Measurements from ENCODE around the gene RBFOX2. TPM values are rescaled to one million over a fixed set of nuclear protein-coding genes. Genes with fewer than 3 reads are reported as not detected.

RBFOX2 gene
- polyA plus RNA-seq, 1 of the 3 experiments (the other 2 are of a cell fraction) = 115 TPM

- no peaks in the 10 kb centered on the region; a peak in 1 of 4 replicates for H3K4me1 ChIP-seq (ENCODE audit: control insufficient read depth in 1 of 2, insufficient read depth in 2 of 2, low read depth in 1 of 2, low read length in 1 of 2)
- no peaks in the 10 kb centered on the region for H3F3A ChIP-seq (replicated peaks; ENCODE audit: insufficient read depth)
- POLR2A ChIA-PET = no interaction called here
- H3K4me3 ChIP-seq (ENCODE audit: low read depth in 2 of 2, low read length in 1 of 2) = no peak overlapping the region
- H3K27ac ChIP-seq (ENCODE audit: low read depth in 2 of 2, low read length in 1 of 2) = no peak overlapping the region
- no peak for DNase-seq
- no peak overlapping the region for H2AFZ ChIP-seq (ENCODE audit: low read depth)
- H3K9ac ChIP-seq = no peak overlapping the region
- H3K4me2 ChIP-seq = no peak overlapping the region
- WGBS (ENCODE audit: low lambda C conversion rate) = 90% methylated on average over 7 of the region's 12 CpGs
- no peaks in the 10 kb centered on the region for H3K36me3 ChIP-seq (replicated peaks in 1 of 2; ENCODE audit: control insufficient read depth in 1 of 2, insufficient read depth in 2 of 2, low read length in 1 of 2)
- no peaks in the 10 kb centered on the region for H3K9me2 ChIP-seq
- no peaks in the 10 kb centered on the region for H4K20me1 ChIP-seq (ENCODE audit: insufficient read depth)
- no peaks in the 10 kb centered on the region for H3K79me2 ChIP-seq (ENCODE audit: insufficient read depth)
- no peak for TF ChIP-seq FOXJ3 (CRISPR knock-in tag; IDR thresholded peaks at IDR 0.05)
- no peak for TF ChIP-seq GABPA (IDR thresholded peaks at IDR 0.05; ENCODE audit: low read depth)
- TF ChIP-seq TCF12 (IDR thresholded peaks at IDR 0.05) = no peak
- no peak for TF ChIP-seq POLR2AphosphoS5 (IDR thresholded peaks at IDR 0.05; ENCODE audit: low read depth, low read length)
- TF ChIP-seq GATA2 (CRISPR knock-in tag; IDR thresholded peaks at IDR 0.05) = no peak
- no peak for TF ChIP-seq USF1 (IDR thresholded peaks at IDR 0.05; ENCODE audit: borderline replicate concordance, low read depth)
- TF ChIP-seq JUND (IDR thresholded peaks at IDR 0.05) = no peak
- no peak for TF ChIP-seq TEAD4 (IDR thresholded peaks at IDR 0.05; ENCODE audit: borderline replicate concordance, insufficient read depth)
- no peak for TF ChIP-seq YY1 (IDR thresholded peaks at IDR 0.05; ENCODE audit: low read depth)
- TF ChIP-seq CHD2 (IDR thresholded peaks at IDR 0.05; ENCODE audit: low read length, partially characterized antibody) = no peak
- no peak for TF ChIP-seq PBX3 (IDR thresholded peaks at IDR 0.05)
- no peak for TF ChIP-seq MXI1 (IDR thresholded peaks at IDR 0.05; ENCODE audit: low read depth, low read length)
- TF ChIP-seq FOSL2 (IDR thresholded peaks at IDR 0.05; ENCODE audit: borderline replicate concordance, low read depth) = no peak
- no peak for TF ChIP-seq CTCF (IDR thresholded peaks at IDR 0.05)
- no peak for TF ChIP-seq USF2 (IDR thresholded peaks at IDR 0.05; ENCODE audit: borderline replicate concordance, low read depth, low read length)
- TF ChIP-seq ZBTB33 (IDR thresholded peaks at IDR 0.05; ENCODE audit: borderline replicate concordance, low read depth) = no peak
- TF ChIP-seq SMC3 (IDR thresholded peaks at IDR 0.05; ENCODE audit: low read depth, low read length) = no peak
- TF ChIP-seq FOXM1 (IDR thresholded peaks at IDR 0.05; ENCODE audit: low read depth) = no peak
- no peak for TF ChIP-seq TAF1 (IDR thresholded peaks at IDR 0.05; ENCODE audit: borderline replicate concordance, low read depth, low read length)
- no peaks in the 10 kb centered on the region for H3K27me3 ChIP-seq (ENCODE audit: insufficient read depth)
- CTCF ChIA-PET = interaction anchor here (1.0 kb wide), 1 partner anchor 28 kb away, joined by 3 read pairs; no protein-coding TSS in a partner anchor
- H3K9me3 ChIP-seq = no peaks in the 10 kb centered on the region
Measured at GRCh38 chr22:35728639-35729308, 299.9 kb downstream of the RBFOX2 start.
